Esophagus squamous epithelium (tissue), 5 donors: ENCODE results near the gene CABCOCO1. TPM values are rescaled to one million over a fixed set of nuclear protein-coding genes. Genes with fewer than 3 reads are reported as not detected.
A peak's percentile ranks its signal among the peaks of the same experiment; 100 is the strongest.

Experiments used
- DNase-seq: peaks from one replicate; lab custom pipeline; 2025; lab: John Stamatoyannopoulos, UW
- H3K27ac ChIP-seq, 4 donors: fragments of 200-600 bp; sonication (generic); one replicate each; pipeline ENCODE4 v1.5.1; 2016 to 2019; ENCODE audit warnings: mild to moderate bottlenecking in 1 of 4
- H3K27me3 ChIP-seq, 4 donors: fragments of 200-600 bp; sonication (generic); 1 replicate in 3 of 4; 2 replicates in 1 of 4; pipeline versions ENCODE4 v1.5.1 to v1.6.0; 2017 to 2021; ENCODE audit warnings: antibody characterized with exemption in 1 of 4
- H3K36me3 ChIP-seq, 3 donors: fragments of 200-600 bp; sonication (generic); one replicate each; pipeline ENCODE4 v1.5.1; 2016 to 2019
- H3K4me1 ChIP-seq, 3 donors: fragments of 200-600 bp; sonication (generic); one replicate each; pipeline ENCODE4 v1.5.1; 2017 to 2019
- H3K4me3 ChIP-seq, 4 donors: fragments of 200-600 bp; sonication (generic); 1 replicate in 3 of 4; 2 replicates in 1 of 4; pipeline ENCODE4 v1.5.1; 2016 to 2019; ENCODE audit warnings: mild to moderate bottlenecking in 2 of 4, moderate library complexity in 1 of 4
- H3K9me3 ChIP-seq, 3 donors: fragments of 200-600 bp; sonication (generic); one replicate each; pipeline ENCODE4 v1.5.1; 2016 to 2019
- CTCF ChIP-seq, 6 experiments: fragments of 450-650 bp in 4 of 6; fragments of 200-600 bp in 2 of 6; sonication (generic) in 2 of 6; IDR thresholded peaks; one replicate each; pipeline ENCODE4 v1.5.1; 2016 to 2019; ENCODE audit warnings: antibody characterized with exemption in 6 of 6, mild to moderate bottlenecking in 4 of 6, moderate library complexity in 4 of 6
- POLR2A ChIP-seq, 4 donors: fragments of 450-650 bp; IDR thresholded peaks; one replicate each; pipeline ENCODE4 v1.6.1; 2017; ENCODE audit warnings: antibody characterized with exemption in 4 of 4, mild to moderate bottlenecking in 4 of 4, moderate library complexity in 3 of 4
- WGBS, 2 donors: methylation state at CpG; one replicate each; pipeline ENCODE4 v1.1.5; 2018; 5-methylcytosine and 5-hydroxymethylcytosine counted together
- intact Hi-C: fragments of 100-400 bp; cut with DNase I; formaldehyde crosslinking; loops from one replicate; pipeline ENCODE4 v1.15.0; 2022
- total RNA-seq, 4 donors: library from RNA; depleted of rRNA; stranded (reverse); fragments of >200 nt; gene quantifications; one replicate each; pipeline ENCODE4 v1.1.0, GENCODE V29; 2016
- donor health status: DM: yes; HTN: yes; CAD: no.

CABCOCO1 gene
- total RNA-seq, 4 donors from 2014 or later = 0.38 TPM; not detected in 3

- Histone ChIP-seq H3K4me3 (no peak overlapping the region), H3K36me3 (no peaks in the 10 kb centered on the region), H3K27ac (peak overlapping the region in 3 of 4 donors; percentile 43 to 62 (median 55)), H3K4me1 (peaks cover 0 to 52% (median 16%) of the 10 kb centered on the region in 3 donors), H3K27me3 (no peaks in the 10 kb centered on the region), H3K9me3 (no peaks in the 10 kb centered on the region)
- TF ChIP-seq POLR2A (IDR thresholded peaks at IDR 0.05) (no peak), CTCF (IDR thresholded peaks at IDR 0.05) (no peak)
- intact Hi-C loops = no loop called here
- DNase-seq = no peak
Measured at GRCh38 chr10:61781969-61782403, 119.3 kb downstream of the CABCOCO1 start.

- no peak for TF ChIP-seq CTCF (IDR thresholded peaks at IDR 0.05)
- no peak for TF ChIP-seq POLR2A (IDR thresholded peaks at IDR 0.05)
- intact Hi-C loops = no loop called here
- no peak for DNase-seq
- Histone ChIP-seq H3K9me3 (no peaks in the 10 kb centered on the region), H3K4me1 (peaks cover 0 to 52% (median 19%) of the 10 kb centered on the region in 3 donors), H3K36me3 (no peaks in the 10 kb centered on the region), H3K27ac (no peak overlapping the region), H3K27me3 (no peaks in the 10 kb centered on the region), H3K4me3 (no peak overlapping the region)
- WGBS, 2 donors = 65 to 70% methylated on average over 5 to 7 of the region's 9 CpGs
Measured at GRCh38 chr10:61784354-61785133, 121.8 kb downstream of the CABCOCO1 start.

GRCh38 chr10:61785473-61786105 lies 122.9 kb downstream of the CABCOCO1 start:
- no peaks in the 10 kb centered on the region for H3K36me3 ChIP-seq
- H3K9me3 ChIP-seq = no peaks in the 10 kb centered on the region
- WGBS, 2 donors = 57 to 66% methylated on average over 3 of the region's 3 CpGs
- peaks cover 0 to 42% (median 14%) of the 10 kb centered on the region in 3 donors for H3K4me1 ChIP-seq
- intact Hi-C loops = no loop called here
- H3K27me3 ChIP-seq = no peaks in the 10 kb centered on the region
- no peak overlapping the region for H3K27ac ChIP-seq
- no peak overlapping the region for H3K4me3 ChIP-seq
- no peak for DNase-seq
- TF ChIP-seq CTCF (IDR thresholded peaks at IDR 0.05) (no peak), POLR2A (IDR thresholded peaks at IDR 0.05) (no peak)

- Histone ChIP-seq H3K4me3 (peak overlapping the region in 1 of 4 donors; percentile 26), H3K4me1 (peaks cover 0 to 31% (median 13%) of the 10 kb centered on the region in 3 donors), H3K27ac (peak overlapping the region in 3 of 4 donors; percentile 7 to 57 (median 24)), H3K36me3 (no peaks in the 10 kb centered on the region), H3K9me3 (no peaks in the 10 kb centered on the region), H3K27me3 (no peaks in the 10 kb centered on the region)
- TF ChIP-seq CTCF (IDR thresholded peaks at IDR 0.05) (no peak), POLR2A (IDR thresholded peaks at IDR 0.05) (no peak)
- DNase-seq = no peak
- 6 to 11% methylated on average over 4 of the region's 4 CpGs for WGBS, 2 donors
- intact Hi-C loops = no loop called here
Measured at GRCh38 chr10:61786728-61787127, 124.0 kb downstream of the CABCOCO1 start.

- no peak for DNase-seq
- TF ChIP-seq POLR2A (IDR thresholded peaks at IDR 0.05) (no peak), CTCF (IDR thresholded peaks at IDR 0.05) (no peak)
- WGBS, 2 donors = 45 to 60% methylated on average over 3 of the region's 3 CpGs
- Histone ChIP-seq H3K27ac (peak overlapping the region in 3 of 4 donors; percentile 7 to 57 (median 24)), H3K4me1 (peaks cover 0 to 29% (median 13%) of the 10 kb centered on the region in 3 donors), H3K9me3 (no peaks in the 10 kb centered on the region), H3K4me3 (no peak overlapping the region), H3K27me3 (no peaks in the 10 kb centered on the region), H3K36me3 (no peaks in the 10 kb centered on the region)
- intact Hi-C loops = no loop called here
Measured at GRCh38 chr10:61787170-61787569, 124.4 kb downstream of the CABCOCO1 start.
